Measurements from ENCODE around the gene TMEM53. TPM values are rescaled to one million over a fixed set of nuclear protein-coding genes. Genes with fewer than 3 reads are reported as not detected.
A peak's percentile ranks its signal among the peaks of the same experiment; 100 is the strongest.

Gene TMEM53
- total and polyA plus RNA-seq, 2 of the 8 experiments (the other 6 are each of a cell fraction or from before 2014, with no cell fraction given) = 6.7 to 27.9 TPM

GRCh38 chr1:44616284-44616990, 57.8 kb downstream of the TMEM53 start:
- H3K56ac ChIP-seq (replicated peaks; ENCODE audit: insufficient read length, low read depth, low read length) = no peak overlapping the region
- H3K4me2 ChIP-seq (ENCODE audit: insufficient read depth in 1 of 2, low read depth in 2 of 2, low read length in 2 of 2) = peak overlapping the region; percentile 84 to 86
- no peak overlapping the region for H4K91ac ChIP-seq (replicated peaks; ENCODE audit: insufficient read length, low read length)
- H3K4me1 ChIP-seq (replicated peaks in 1 of 4; ENCODE audit: control insufficient read depth in 3 of 4, insufficient read depth in 4 of 4, low read length in 3 of 4) = peaks cover 0 to 7% (median 6%) of the 10 kb centered on the region in 4 experiments; a peak in 6 of 7 replicates
- TF ChIP-seq BACH1 (IDR thresholded peaks at IDR 0.05; ENCODE audit: low read length) (no peak), TAF7 (optimal IDR thresholded peaks at IDR 0.05; ENCODE audit: borderline replicate concordance, low read depth, low read length) (no peak), GTF2F1 (IDR thresholded peaks at IDR 0.05; ENCODE audit: borderline replicate concordance, low read depth, low read length) (no peak), BCL11A (IDR thresholded peaks at IDR 0.05; ENCODE audit: low read depth in 2 of 2, low read length in 2 of 2) (no peak), POLR2A (IDR thresholded peaks at IDR 0.05; ENCODE audit: control extremely low read depth in 1 of 2, low read depth in 2 of 2, low read length in 2 of 2) (no peak), RBBP5 (IDR thresholded peaks at IDR 0.05; ENCODE audit: borderline replicate concordance, low read depth, low read length) (no peak), NANOG (IDR thresholded peaks at IDR 0.05; ENCODE audit: insufficient read depth, low read depth, low read length, poor library complexity, severe bottlenecking) (no peak), USF2 (IDR thresholded peaks at IDR 0.05; ENCODE audit: low read length) (no peak), MAX (IDR thresholded peaks at IDR 0.05) (no peak), ASH2L (IDR thresholded peaks at IDR 0.05; ENCODE audit: low read length) (no peak), MAFK (IDR thresholded peaks at IDR 0.05; ENCODE audit: low read depth, low read length) (no peak)
- no peak for FAIRE-seq
- H3K9me3 ChIP-seq (ENCODE audit: insufficient read depth in 2 of 2, low read depth in 1 of 2, low read length in 1 of 2) = no peaks in the 10 kb centered on the region
- H3K14ac ChIP-seq (ENCODE audit: insufficient read length) = no peak overlapping the region
- no peak overlapping the region for H2AK5ac ChIP-seq (ENCODE audit: low read depth, low read length)
- H3K9ac ChIP-seq (replicated peaks in 1 of 4; ENCODE audit: extremely low read depth in 1 of 4, low read depth in 3 of 4, low read length in 3 of 4) = no peak overlapping the region; a peak in 1 of 7 replicates
- no peak overlapping the region for H3K27ac ChIP-seq (ENCODE audit: low read depth, low read length)
- H4K20me1 ChIP-seq (replicated peaks in 1 of 2; ENCODE audit: control insufficient read depth in 1 of 2, insufficient read depth in 2 of 2, low read length in 2 of 2) = peaks cover 0 to 3% of the 10 kb centered on the region in 2 experiments
- peak overlapping the region; percentile 34 to 67 (median 53) for H3K4me3 ChIP-seq (ENCODE audit: extremely low read depth in 1 of 4, insufficient read depth in 2 of 4, low read depth in 3 of 4, low read length in 4 of 4)
- CTCF ChIA-PET (ENCODE audit: partially characterized antibody) = interaction anchor here (0.5 to 8.9 kb wide), 20 partner anchors 8 to 399 kb away, joined by 3 to 52 read pairs (median 4); no protein-coding TSS in a partner anchor
- no peak overlapping the region for H2BK12ac ChIP-seq (ENCODE audit: low read depth, low read length)
- peaks cover 0 to 4% (median under 1%) of the 10 kb centered on the region in 4 experiments; a peak in 1 of 8 replicates for H3K36me3 ChIP-seq (ENCODE audit: control insufficient read depth in 2 of 4, insufficient read depth in 4 of 4, low read length in 3 of 4)
- no peaks in the 10 kb centered on the region; the same call in 1 of the 2 replicates for H3K79me1 ChIP-seq (ENCODE audit: low read depth, low read length)
- no peak overlapping the region for H2BK120ac ChIP-seq (replicated peaks; ENCODE audit: low read depth, low read length)
- H3K18ac ChIP-seq (ENCODE audit: extremely low read depth, low read length) = 0 out of 2 replicates have a peak overlapping the region, but pooled peaks have one; percentile 13
- peaks cover 9% of the 10 kb centered on the region; the same call in 1 of the 2 replicates for H3K23me2 ChIP-seq (ENCODE audit: low read depth, low read length)
- DNase-seq (ENCODE audit: low read depth in 1 of 2, low spot score in 2 of 2) = no peak
- peaks cover 0 to 4% (median 2%) of the 10 kb centered on the region in 4 experiments; a peak in 3 of 7 replicates for H3K27me3 ChIP-seq (replicated peaks in 1 of 4; ENCODE audit: control insufficient read depth in 3 of 4, extremely low read depth in 1 of 4, insufficient read depth in 3 of 4, low read length in 3 of 4)
- no peak overlapping the region for H4K5ac ChIP-seq (ENCODE audit: insufficient read length, low read depth, low read length)
- H4K8ac ChIP-seq (ENCODE audit: extremely low read depth, insufficient read depth, low read length) = no peak overlapping the region; the same call in 1 of the 2 replicates
- 54% methylated on average over 4 of the region's 4 CpGs; no CpG with 5 or more reads in 1 of the 2 experiments for WGBS, 2 experiments (ENCODE audit: extremely low coverage in 1 of 2, insufficient coverage in 1 of 2, insufficient read length in 1 of 2, insufficient replicate concordance in 2 of 2, low coverage in 1 of 2, low lambda C conversion rate in 2 of 2, missing lambda C conversion rate in 1 of 2)
- H2BK20ac ChIP-seq (ENCODE audit: low read length) = no peak overlapping the region
- no peak overlapping the region for H2BK5ac ChIP-seq (ENCODE audit: low read depth, low read length)
- no peaks in the 10 kb centered on the region for H3K79me2 ChIP-seq (ENCODE audit: control insufficient read depth in 1 of 2, insufficient read depth in 2 of 2, low read length in 2 of 2)
- no peak overlapping the region for H3K4ac ChIP-seq (replicated peaks; ENCODE audit: insufficient read length, low read depth, low read length)
- no peak overlapping the region for H2BK15ac ChIP-seq (ENCODE audit: low read length)
- POLR2A ChIA-PET (ENCODE audit: partially characterized antibody) = interaction anchor here (1.0 to 30.8 kb wide), 4 partner anchors 9 to 105 kb away, joined by 4 to 633 read pairs (median 11); no protein-coding TSS in a partner anchor
- no peak overlapping the region for H2AFZ ChIP-seq (ENCODE audit: low read length)
- no peak overlapping the region for H3K23ac ChIP-seq (ENCODE audit: insufficient read length)

Measured in H1 (cell line).